ENCODE data around the gene AK5.

The AK5 gene

DNA sequence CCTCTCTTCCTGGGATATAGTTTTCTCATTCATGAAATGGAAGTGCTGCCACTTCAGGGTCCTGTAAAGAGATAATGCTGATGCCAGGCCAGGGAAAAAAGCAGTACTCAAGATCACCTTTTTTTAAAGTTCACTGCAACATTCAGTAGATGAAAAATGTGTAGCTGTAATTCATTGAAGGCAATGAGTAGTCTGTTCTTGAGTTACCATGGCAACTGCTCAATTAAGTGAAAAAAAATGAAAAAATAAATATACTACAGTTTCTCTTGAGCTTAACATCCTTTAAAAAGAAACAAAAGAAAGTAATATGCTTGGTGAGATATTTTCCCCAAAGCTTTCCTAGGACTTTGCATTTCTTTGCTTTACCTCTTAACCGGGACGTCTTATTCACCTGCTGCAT, 183.3 kb downstream of the AK5 start:
- TF ChIP-seq, protein P1, sequence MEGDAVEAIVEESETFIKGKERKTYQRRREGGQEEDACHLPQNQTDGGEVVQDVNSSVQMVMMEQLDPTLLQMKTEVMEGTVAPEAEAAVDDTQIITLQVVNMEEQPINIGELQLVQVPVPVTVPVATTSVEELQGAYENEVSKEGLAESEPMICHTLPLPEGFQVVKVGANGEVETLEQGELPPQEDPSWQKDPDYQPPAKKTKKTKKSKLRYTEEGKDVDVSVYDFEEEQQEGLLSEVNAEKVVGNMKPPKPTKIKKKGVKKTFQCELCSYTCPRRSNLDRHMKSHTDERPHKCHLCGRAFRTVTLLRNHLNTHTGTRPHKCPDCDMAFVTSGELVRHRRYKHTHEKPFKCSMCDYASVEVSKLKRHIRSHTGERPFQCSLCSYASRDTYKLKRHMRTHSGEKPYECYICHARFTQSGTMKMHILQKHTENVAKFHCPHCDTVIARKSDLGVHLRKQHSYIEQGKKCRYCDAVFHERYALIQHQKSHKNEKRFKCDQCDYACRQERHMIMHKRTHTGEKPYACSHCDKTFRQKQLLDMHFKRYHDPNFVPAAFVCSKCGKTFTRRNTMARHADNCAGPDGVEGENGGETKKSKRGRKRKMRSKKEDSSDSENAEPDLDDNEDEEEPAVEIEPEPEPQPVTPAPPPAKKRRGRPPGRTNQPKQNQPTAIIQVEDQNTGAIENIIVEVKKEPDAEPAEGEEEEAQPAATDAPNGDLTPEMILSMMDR (IDR thresholded peaks at IDR 0.05; ENCODE audit: control insufficient read depth, extremely low read depth, insufficient read depth): no peak
- no peak overlapping the region for H3K4me3 ChIP-seq (ENCODE audit: low read depth, low read length)
- no peak for DNase-seq (ENCODE audit: low read depth)

DNA sequence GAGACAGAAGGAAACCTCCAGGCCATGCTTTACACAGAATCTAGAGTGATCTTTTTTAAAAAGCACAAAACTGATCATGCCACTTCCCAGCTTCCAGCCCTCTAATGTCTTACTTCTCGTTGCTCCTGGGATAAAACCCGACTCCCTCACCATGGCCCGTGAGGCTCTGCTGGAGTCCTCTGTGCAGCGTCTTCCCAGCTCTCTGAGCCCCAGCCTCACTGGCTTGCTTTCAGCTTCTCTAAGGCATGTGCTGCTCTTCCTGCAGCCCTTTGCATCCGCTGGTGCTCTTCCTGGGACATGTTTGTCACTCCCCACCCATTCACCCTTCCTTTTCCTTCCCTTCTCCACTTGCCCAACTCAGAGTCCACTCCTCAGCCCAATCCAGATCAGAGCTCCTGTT, 184.1 kb downstream of the AK5 start:
- TF ChIP-seq, protein P1 (IDR thresholded peaks at IDR 0.05; ENCODE audit: control insufficient read depth, extremely low read depth, insufficient read depth): no peak
- no peak overlapping the region for H3K4me3 ChIP-seq (ENCODE audit: low read depth, low read length)
- no peak for DNase-seq (ENCODE audit: low read depth)

DNA sequence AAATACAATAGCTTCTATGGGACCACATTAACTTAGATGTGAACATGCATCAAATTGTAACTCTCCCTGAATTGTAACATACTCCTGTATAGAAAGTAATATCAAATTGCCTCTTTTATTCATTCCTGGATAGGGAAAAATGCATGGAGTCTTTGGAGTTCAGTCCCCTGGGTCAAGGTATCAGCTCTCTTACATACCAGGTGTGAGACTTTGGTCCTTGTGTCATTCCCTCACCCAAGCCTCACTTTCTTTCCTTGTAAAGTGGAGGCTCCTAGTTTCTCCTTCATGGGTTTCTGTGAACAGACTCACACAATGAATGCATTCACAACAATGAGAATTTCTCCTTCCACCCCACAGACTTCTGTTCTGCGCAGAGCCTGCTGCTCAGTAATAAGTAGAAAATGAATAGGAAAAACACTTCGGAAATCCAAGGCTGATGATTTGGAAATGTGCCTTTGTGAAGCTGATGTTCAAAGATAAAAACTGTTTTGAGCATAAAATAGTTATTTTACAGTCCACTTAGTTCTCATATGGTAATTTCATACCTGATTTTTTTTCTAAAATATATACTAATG, 185.3 kb downstream of the AK5 start:
- no peak overlapping the region for H3K4me3 ChIP-seq (ENCODE audit: low read depth, low read length)
- TF ChIP-seq, protein P1 (IDR thresholded peaks at IDR 0.05; ENCODE audit: control insufficient read depth, extremely low read depth, insufficient read depth): no peak
- DNase-seq (ENCODE audit: low read depth): no peak

DNA sequence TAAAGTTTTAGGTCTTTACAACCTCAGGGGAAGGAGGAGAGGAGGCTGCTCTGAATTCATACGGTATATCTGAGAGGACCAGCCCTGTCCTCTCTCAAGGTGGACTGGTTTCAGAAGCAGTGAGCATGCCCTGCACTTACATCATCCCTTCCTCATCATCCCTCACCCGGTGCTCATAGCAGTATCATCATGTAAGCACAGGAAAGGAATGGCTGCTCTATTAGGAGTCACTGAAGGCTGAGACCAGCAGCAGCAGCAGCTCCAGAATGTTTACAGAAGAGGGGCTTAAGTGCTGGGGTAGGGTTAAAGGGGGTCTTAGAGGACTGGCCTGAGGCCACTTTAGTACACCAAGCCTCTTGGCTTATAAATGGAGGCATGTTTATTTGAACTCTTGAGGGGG, 185.9 kb downstream of the AK5 start:
- H3K4me3 ChIP-seq (ENCODE audit: low read depth, low read length): no peak overlapping the region
- TF ChIP-seq, protein P1 (IDR thresholded peaks at IDR 0.05; ENCODE audit: control insufficient read depth, extremely low read depth, insufficient read depth): no peak
- DNase-seq (ENCODE audit: low read depth): no peak

DNA sequence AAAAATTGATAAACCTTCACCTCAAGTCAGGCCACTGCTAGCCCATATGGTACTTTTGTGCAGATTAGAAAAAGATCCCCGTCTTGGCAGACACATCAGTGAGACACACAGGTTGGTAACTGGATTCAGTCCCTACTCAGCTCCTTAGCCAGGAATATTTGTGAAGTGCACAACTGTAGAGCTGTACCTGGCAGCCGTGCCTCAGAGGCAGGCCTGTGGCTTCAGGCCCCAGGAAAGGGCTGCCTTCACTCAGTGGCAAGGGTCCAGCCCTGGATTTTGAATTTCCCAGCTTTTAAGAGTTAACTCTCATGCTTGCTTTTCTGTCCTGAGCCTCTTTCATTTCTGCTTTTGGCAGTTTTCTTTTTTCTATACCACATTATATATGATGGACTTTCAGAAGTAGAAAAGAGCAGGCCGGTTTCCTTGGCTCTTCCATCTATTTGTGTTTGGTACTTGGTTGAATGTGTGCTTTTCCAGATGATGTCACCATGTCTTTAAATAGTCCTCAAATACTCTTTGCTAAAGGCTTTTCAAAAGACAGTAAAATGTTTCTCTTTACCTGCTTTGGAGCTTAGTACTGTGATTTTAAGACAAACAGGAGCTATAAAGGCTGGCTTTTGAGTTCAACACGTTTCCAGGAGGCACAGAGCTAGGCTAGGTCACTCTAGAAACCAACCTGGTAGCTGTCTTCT, 186.6 kb downstream of the AK5 start:
- no peak overlapping the region for H3K4me3 ChIP-seq (ENCODE audit: low read depth, low read length)
- TF ChIP-seq, protein P1 (IDR thresholded peaks at IDR 0.05; ENCODE audit: control insufficient read depth, extremely low read depth, insufficient read depth): no peak
- no peak for DNase-seq (ENCODE audit: low read depth)

DNA sequence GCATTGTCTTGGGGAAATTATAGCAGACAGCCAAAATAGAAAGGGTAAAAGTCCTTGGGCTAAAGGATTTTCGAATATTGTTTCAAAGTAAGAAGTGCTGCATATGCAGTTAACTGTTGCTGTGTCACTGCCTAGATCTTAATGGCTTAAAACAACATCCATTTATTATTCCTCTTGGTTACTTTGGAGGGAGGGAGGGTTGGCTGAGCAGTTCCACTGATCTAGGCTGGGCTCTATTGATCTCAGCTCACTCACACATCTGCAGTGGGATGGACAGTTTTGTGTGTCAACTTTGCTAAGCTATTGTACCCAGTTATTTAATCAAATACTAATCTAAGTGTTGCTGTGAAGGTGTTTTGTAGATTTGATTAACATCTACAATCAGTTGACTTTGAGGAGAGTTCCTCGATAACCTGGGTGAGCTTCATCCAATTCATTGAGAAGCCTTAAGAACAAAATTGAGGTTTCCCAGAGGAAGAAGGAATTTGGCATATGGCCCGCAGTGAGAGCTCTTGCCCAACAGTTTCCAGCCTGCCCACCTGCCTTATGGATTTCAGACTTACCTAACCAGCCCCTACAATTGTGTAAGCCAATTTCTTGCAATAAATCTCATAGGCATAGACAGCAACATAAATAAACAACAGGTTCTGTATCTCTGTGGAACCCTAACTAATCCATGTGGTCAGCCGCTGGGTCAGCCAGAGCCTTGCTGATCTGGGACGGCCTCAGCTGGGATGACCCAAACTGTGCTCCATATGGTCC, 187.3 kb downstream of the AK5 start:
- TF ChIP-seq, protein P1 (IDR thresholded peaks at IDR 0.05; ENCODE audit: control insufficient read depth, extremely low read depth, insufficient read depth): no peak
- H3K4me3 ChIP-seq (ENCODE audit: low read depth, low read length): no peak overlapping the region
- no peak for DNase-seq (ENCODE audit: low read depth)

All from LNCaP clone FGC (cell line).